SK-N-SH treated with all-trans-retinoic acid at 6 μM for 48 hours (cell line): ENCODE data around the gene PAK5.

ENCODE experiments used
- ATAC-seq: fragments of 200-7000 bp; cut with Tn5 transposase; 3 replicates; pipeline ENCODE4 v1.9.1; 2020; ENCODE audit warnings: mild to moderate bottlenecking, moderate library complexity
- BACH2 ChIP-seq: fragments of 250-450 bp; sonication (Bioruptor Pico); IDR thresholded peaks from 2 replicates; pipeline ENCODE4 v1.9.0; 2021; ENCODE audit warnings: mild to moderate bottlenecking, borderline replicate concordance
- CSDC2 ChIP-seq: fragments of 250-450 bp; sonication (Bioruptor Pico); IDR thresholded peaks from 2 replicates; pipeline ENCODE4 v1.5.0; 2020; ENCODE audit warnings: mild to moderate bottlenecking, moderate library complexity
- ESRRG ChIP-seq: fragments of 250-450 bp; sonication (Bioruptor Pico); IDR thresholded peaks from 2 replicates; pipeline ENCODE4 v1.6.1; 2021; ENCODE audit warnings: mild to moderate bottlenecking
- GLIS3 ChIP-seq: fragments of 250-450 bp; sonication (Bioruptor Pico); IDR thresholded peaks from 2 replicates; pipeline ENCODE4 v1.5.0; 2020; ENCODE audit warnings: mild to moderate bottlenecking, moderate library complexity
- ISL1 ChIP-seq: fragments of 250-450 bp; sonication (Bioruptor Pico); IDR thresholded peaks from 2 replicates; pipeline ENCODE4 v2.1.2; 2022; ENCODE audit warnings: mild to moderate bottlenecking, moderate library complexity
- OSR1 ChIP-seq: fragments of 250-450 bp; sonication (Bioruptor Pico); IDR thresholded peaks from 2 replicates; pipeline ENCODE4 v1.8.0; 2022; ENCODE audit warnings: moderate library complexity, mild to moderate bottlenecking, inconsistent platforms
- PATZ1 ChIP-seq: fragments of 250-450 bp; sonication (Bioruptor Pico); IDR thresholded peaks from 2 replicates; pipeline ENCODE4 v1.8.0; 2020; ENCODE audit warnings: mild to moderate bottlenecking, moderate library complexity, borderline replicate concordance
- PPARA ChIP-seq: fragments of 250-450 bp; sonication (Bioruptor Pico); IDR thresholded peaks from 2 replicates; pipeline ENCODE4 v1.5.0; 2020; ENCODE audit warnings: mild to moderate bottlenecking, borderline replicate concordance
- RARB ChIP-seq: fragments of 250-450 bp; sonication (Bioruptor Pico); IDR thresholded peaks from 2 replicates; pipeline ENCODE4 v1.8.0; 2021; ENCODE audit warnings: mild to moderate bottlenecking, moderate library complexity
- TCF4 ChIP-seq: fragments of 250-450 bp; sonication (Bioruptor Pico); IDR thresholded peaks from 2 replicates; pipeline ENCODE4 v1.8.0; 2021; ENCODE audit warnings: mild to moderate bottlenecking, moderate library complexity, borderline replicate concordance
- TOX ChIP-seq: fragments of 250-450 bp; sonication (Bioruptor Pico); IDR thresholded peaks from 2 replicates; pipeline ENCODE4 v1.8.0; 2021; ENCODE audit warnings: mild to moderate bottlenecking, moderate library complexity, borderline replicate concordance
- TSHZ2 ChIP-seq: fragments of 250-450 bp; sonication (Bioruptor Pico); IDR thresholded peaks from 2 replicates; pipeline ENCODE4 v1.5.0; 2020; ENCODE audit warnings: mild to moderate bottlenecking, moderate library complexity
- ZC3H10 ChIP-seq: fragments of 250-450 bp; sonication (Bioruptor Pico); IDR thresholded peaks from 2 replicates; pipeline ENCODE4 v1.5.1; 2021; ENCODE audit warnings: mild to moderate bottlenecking, moderate library complexity
- ZFP3 ChIP-seq: fragments of 250-450 bp; sonication (Bioruptor Pico); IDR thresholded peaks from 2 replicates; pipeline ENCODE4 v1.5.0; 2020; ENCODE audit warnings: mild to moderate bottlenecking, moderate library complexity
- ZNF565 ChIP-seq: fragments of 450-650 bp; formaldehyde crosslinking; conservative IDR thresholded peaks from 2 replicates; pipeline ENCODE4 v1.5.0; 2020; ENCODE audit warnings: low read depth, mild to moderate bottlenecking, moderate library complexity
- ZNF70 ChIP-seq: fragments of 450-650 bp; formaldehyde crosslinking; IDR thresholded peaks from 2 replicates; pipeline ENCODE4 v1.5.0; 2020; ENCODE audit warnings: mild to moderate bottlenecking, moderate library complexity
- ZNF8 ChIP-seq: fragments of 450-650 bp; formaldehyde crosslinking; IDR thresholded peaks from 2 replicates; pipeline ENCODE4 v1.5.0; 2020; ENCODE audit warnings: mild to moderate bottlenecking, moderate library complexity
- TF ChIP-seq, protein P1 (sequence below): fragments of 250-450 bp; sonication (Bioruptor Pico); IDR thresholded peaks from 2 replicates; pipeline ENCODE4 v1.5.1; 2021; ENCODE audit warnings: mild to moderate bottlenecking, moderate library complexity
- TF ChIP-seq, protein P2 (sequence below): fragments of 250-450 bp; sonication (Bioruptor Pico); IDR thresholded peaks from 2 replicates; pipeline ENCODE4 v1.8.0; 2021; ENCODE audit warnings: low read depth, mild to moderate bottlenecking, moderate library complexity, borderline replicate concordance
- TF ChIP-seq, protein P3 (sequence below): fragments of 250-450 bp; sonication (Bioruptor Pico); IDR thresholded peaks from 2 replicates; pipeline ENCODE4 v1.5.1; 2020; ENCODE audit warnings: low read depth, mild to moderate bottlenecking, moderate library complexity

The PAK5 gene

GRCh38 chr20:9613871-9614270 lies 225.0 kb downstream of the PAK5 start (continued):
- TF ChIP-seq, protein P1, sequence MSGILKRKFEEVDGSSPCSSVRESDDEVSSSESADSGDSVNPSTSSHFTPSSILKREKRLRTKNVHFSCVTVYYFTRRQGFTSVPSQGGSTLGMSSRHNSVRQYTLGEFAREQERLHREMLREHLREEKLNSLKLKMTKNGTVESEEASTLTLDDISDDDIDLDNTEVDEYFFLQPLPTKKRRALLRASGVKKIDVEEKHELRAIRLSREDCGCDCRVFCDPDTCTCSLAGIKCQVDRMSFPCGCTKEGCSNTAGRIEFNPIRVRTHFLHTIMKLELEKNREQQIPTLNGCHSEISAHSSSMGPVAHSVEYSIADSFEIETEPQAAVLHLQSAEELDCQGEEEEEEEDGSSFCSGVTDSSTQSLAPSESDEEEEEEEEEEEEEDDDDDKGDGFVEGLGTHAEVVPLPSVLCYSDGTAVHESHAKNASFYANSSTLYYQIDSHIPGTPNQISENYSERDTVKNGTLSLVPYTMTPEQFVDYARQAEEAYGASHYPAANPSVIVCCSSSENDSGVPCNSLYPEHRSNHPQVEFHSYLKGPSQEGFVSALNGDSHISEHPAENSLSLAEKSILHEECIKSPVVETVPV (CRISPR knock-in tag) = no peak
- TF ChIP-seq TOX (CRISPR knock-in tag) = no peak
- TF ChIP-seq ZFP3 (CRISPR knock-in tag) = no peak
- TF ChIP-seq ESRRG = no peak
- TF ChIP-seq PPARA (CRISPR knock-in tag) = no peak
- TF ChIP-seq BACH2 (CRISPR knock-in tag) = no peak
- no peak for TF ChIP-seq OSR1 (CRISPR knock-in tag)
- no peak for TF ChIP-seq ZNF565 (CRISPR knock-in tag)
- TF ChIP-seq, all 23 proteins: peak for 0

DNA sequence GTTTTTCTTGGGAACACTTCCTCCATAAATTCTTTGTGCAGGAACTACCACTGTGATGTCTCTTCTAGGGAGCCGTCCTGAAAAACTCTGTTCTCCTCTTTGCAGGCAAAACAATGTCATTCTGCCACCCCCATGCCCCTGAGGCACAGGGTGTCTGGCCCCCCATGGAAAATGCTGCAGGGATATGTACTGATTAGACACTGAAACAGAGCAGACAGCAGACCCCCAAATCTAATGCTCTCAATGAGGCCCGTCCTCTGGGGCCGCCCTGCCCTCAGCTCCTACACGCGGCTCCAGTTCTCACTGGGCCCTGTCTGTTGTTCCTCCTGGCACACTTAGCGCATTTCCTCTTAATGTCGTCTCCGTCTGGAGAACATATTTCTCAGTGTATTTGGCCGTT lies 227.0 kb downstream of the PAK5 start:
- TF ChIP-seq ZC3H10 (no peak), CSDC2 (CRISPR knock-in tag) (no peak), GLIS3 (CRISPR knock-in tag) (no peak), TCF4 (CRISPR knock-in tag) (no peak)
- TF ChIP-seq, all 23 proteins: peak for 0
- ATAC-seq = no peak

GRCh38 chr20:9610665-9611064 lies 228.2 kb downstream of the PAK5 start:
- ATAC-seq = no peak
- TF ChIP-seq RARB (CRISPR knock-in tag) (no peak), ESRRG (no peak), ISL1 (CRISPR knock-in tag) (no peak)
- TF ChIP-seq, protein P2, sequence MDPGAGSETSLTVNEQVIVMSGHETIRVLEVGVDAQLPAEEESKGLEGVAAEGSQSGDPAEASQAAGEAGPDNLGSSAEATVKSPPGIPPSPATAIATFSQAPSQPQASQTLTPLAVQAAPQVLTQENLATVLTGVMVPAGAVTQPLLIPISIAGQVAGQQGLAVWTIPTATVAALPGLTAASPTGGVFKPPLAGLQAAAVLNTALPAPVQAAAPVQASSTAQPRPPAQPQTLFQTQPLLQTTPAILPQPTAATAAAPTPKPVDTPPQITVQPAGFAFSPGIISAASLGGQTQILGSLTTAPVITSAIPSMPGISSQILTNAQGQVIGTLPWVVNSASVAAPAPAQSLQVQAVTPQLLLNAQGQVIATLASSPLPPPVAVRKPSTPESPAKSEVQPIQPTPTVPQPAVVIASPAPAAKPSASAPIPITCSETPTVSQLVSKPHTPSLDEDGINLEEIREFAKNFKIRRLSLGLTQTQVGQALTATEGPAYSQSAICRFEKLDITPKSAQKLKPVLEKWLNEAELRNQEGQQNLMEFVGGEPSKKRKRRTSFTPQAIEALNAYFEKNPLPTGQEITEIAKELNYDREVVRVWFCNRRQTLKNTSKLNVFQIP (CRISPR knock-in tag) = no peak
- TF ChIP-seq, protein P1 (CRISPR knock-in tag) = no peak

GRCh38 chr20:9609887-9610502 lies 228.9 kb downstream of the PAK5 start:
- ATAC-seq = peak; percentile 87
- TF ChIP-seq, protein P3, sequence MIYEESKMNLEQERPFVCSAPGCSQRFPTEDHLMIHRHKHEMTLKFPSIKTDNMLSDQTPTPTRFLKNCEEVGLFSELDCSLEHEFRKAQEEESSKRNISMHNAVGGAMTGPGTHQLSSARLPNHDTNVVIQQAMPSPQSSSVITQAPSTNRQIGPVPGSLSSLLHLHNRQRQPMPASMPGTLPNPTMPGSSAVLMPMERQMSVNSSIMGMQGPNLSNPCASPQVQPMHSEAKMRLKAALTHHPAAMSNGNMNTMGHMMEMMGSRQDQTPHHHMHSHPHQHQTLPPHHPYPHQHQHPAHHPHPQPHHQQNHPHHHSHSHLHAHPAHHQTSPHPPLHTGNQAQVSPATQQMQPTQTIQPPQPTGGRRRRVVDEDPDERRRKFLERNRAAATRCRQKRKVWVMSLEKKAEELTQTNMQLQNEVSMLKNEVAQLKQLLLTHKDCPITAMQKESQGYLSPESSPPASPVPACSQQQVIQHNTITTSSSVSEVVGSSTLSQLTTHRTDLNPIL (CRISPR knock-in tag) = no peak
- TF ChIP-seq TOX (CRISPR knock-in tag) = no peak
- no peak for TF ChIP-seq CSDC2 (CRISPR knock-in tag)
- TF ChIP-seq ZNF70 = no peak
- TF ChIP-seq ZNF8 (CRISPR knock-in tag) = no peak
- TF ChIP-seq ZFP3 (CRISPR knock-in tag) = no peak
- no peak for TF ChIP-seq ZC3H10
- no peak for TF ChIP-seq PATZ1
- no peak for TF ChIP-seq OSR1 (CRISPR knock-in tag)
- no peak for TF ChIP-seq PPARA (CRISPR knock-in tag)
- TF ChIP-seq RARB (CRISPR knock-in tag) = no peak
- TF ChIP-seq TSHZ2 (CRISPR knock-in tag) = no peak
- TF ChIP-seq, all 23 proteins: peak for 0
